Heart left ventricle (tissue), 16 donors: ENCODE data around the gene FGF9. TPM values are rescaled to one million over a fixed set of nuclear protein-coding genes. Genes with fewer than 3 reads are reported as not detected.

Source experiments
- ATAC-seq, 4 donors: fragments of 200-7000 bp; cut with Tn5 transposase; one replicate each; pipeline ENCODE4 v1.9.1; 2020 to 2022; ENCODE audit warnings: moderate library complexity in 4 of 4, mild to moderate bottlenecking in 3 of 4, moderate number of reproducible peaks in 1 of 4
- DNase-seq, 5 donors: peaks; one replicate each; pipeline ENCODE4 v3.0.0-alpha.2; 2020
- H3K27ac ChIP-seq, 12 donors: fragments of 200-600 bp; sonication (generic) in 4 of 12; one replicate each; pipeline versions ENCODE4 v1.5.0 to v1.8.0; 2016 to 2022; ENCODE audit warnings: mild to moderate bottlenecking in 2 of 12
- H3K27me3 ChIP-seq, 9 donors: fragments of 200-600 bp; sonication (generic) in 2 of 9; one replicate each; pipeline versions ENCODE4 v1.5.1 to v1.8.0; 2016 to 2022; ENCODE audit warnings: mild to moderate bottlenecking in 3 of 9
- H3K36me3 ChIP-seq, 9 donors: fragments of 200-600 bp; sonication (generic) in 2 of 9; one replicate each; pipeline versions ENCODE4 v1.5.0 to v1.8.0; 2018 to 2022; ENCODE audit warnings: mild to moderate bottlenecking in 2 of 9
- H3K4me1 ChIP-seq, 12 donors: fragments of 200-600 bp; sonication (generic) in 4 of 12; one replicate each; pipeline versions ENCODE4 v1.5.0 to v1.8.0; 2016 to 2022; ENCODE audit warnings: mild to moderate bottlenecking in 3 of 12
- H3K4me3 ChIP-seq, 12 donors: fragments of 200-600 bp; sonication (generic) in 4 of 12; one replicate each; pipeline versions ENCODE4 v1.5.0 to v1.8.0; 2017 to 2022; ENCODE audit warnings: mild to moderate bottlenecking in 9 of 12, moderate library complexity in 4 of 12
- H3K9me3 ChIP-seq, 12 donors: fragments of 200-600 bp; sonication (generic) in 4 of 12; one replicate each; pipeline versions ENCODE4 v1.5.0 to v1.8.0; 2016 to 2022; ENCODE audit warnings: mild to moderate bottlenecking in 1 of 12
- CTCF ChIP-seq, 12 donors: fragments of 200-600 bp; sonication (generic) in 4 of 12; IDR thresholded peaks; one replicate each; pipeline versions ENCODE4 v1.5.0 to v1.8.0; 2018 to 2022; ENCODE audit warnings: antibody characterized with exemption in 12 of 12, mild to moderate bottlenecking in 5 of 12
- POLR2A ChIP-seq, 2 donors: fragments of 450-650 bp; IDR thresholded peaks; one replicate each; pipeline ENCODE4 v1.6.1; 2017; ENCODE audit warnings: antibody characterized with exemption in 2 of 2, mild to moderate bottlenecking in 2 of 2, moderate library complexity in 2 of 2
- WGBS, 4 donors: extraction: QIAGEN DNeasy Blood & Tissue Kit in 2 of 4; methylation state at CpG; one replicate each; pipeline versions ENCODE4 v1.1.5 to v1.1.7; 2013 to 2018; 5-methylcytosine and 5-hydroxymethylcytosine counted together
- intact Hi-C, 10 donors: fragments of 100-400 bp; cut with DNase I; formaldehyde crosslinking; loops; one replicate each; pipeline versions ENCODE4 v1.11.1 to v1.14.2; 2022
- polyA plus RNA-seq, 2 donors: library from polyadenylated mRNA; stranded (reverse); fragments of 200-250 nt; gene quantifications; one replicate each; pipeline ENCODE4 v1.2.3, GENCODE V29; 2013
- total RNA-seq, 9 donors: library from RNA; depleted of rRNA in 2 of 9; stranded (reverse); fragments of >200 nt in 2 of 9; fragmentation: NEBNext Ultra II Directional in 3 of 9; extraction: Animal tissue kit (Norgen Biotek cat#: 25700) in 3 of 9; gene quantifications; one replicate each; pipeline versions ENCODE4 v1.1.0 to v1.2.4, GENCODE V29; 2016 to 2023
- donor health status: ischemic (EF 13 %, LVEDD 7.1; RV severe dilation, severe dysfunction).
- donor health status: healthy with polysubstance abuse.
- donor health status: DM: no; HTN: yes; CAD: no.
- donor health status: DM: no; HTN: no; CAD: no.
- donor health status: ischemic (EF 25% LVEDD 6.9; RV normal size, moderate dysfunction).
- donor health status: ischemic (EF 25% LVEDD 5.7; RV mildly dilated, moderate dysfunction).
- donor health status: healthy.
- donor health status: DM: yes; HTN: yes; CAD: no.
- donor health status: ischemic (EF 35%, LVEDD 5.7; RV mildly dilated, moderate dysfunction).
- donor health status: nonischemic (EF 11% LVEDD 7.7; RV severe dilation, severe dysfunction).
- donor health status: DM: yes; HTN: yes; CAD: no.
- donor health status: PGD.
- donor health status: ischemic (EF 29% LVEDD 5.4; RV normal size, mild dysfunction).
- donor health status: nonischemic (EF 23%, LVEDD 6.1; RV moderate dilation, normal function).

Gene FGF9
- total and polyA plus RNA-seq, 11 donors: 1.7 to 12.5 (median 7.6) TPM

GRCh38 chr13:21671620-21672286, 880 bp downstream of the FGF9 start:
- Histone ChIP-seq H3K4me1 (peaks cover 0 to 65% (median 33%) of the 10 kb centered on the region in 12 donors), H3K9me3 (no peaks in the 10 kb centered on the region), H3K36me3 (no peaks in the 10 kb centered on the region), H3K4me3 (peak overlapping the region; percentile 46 to 85 (median 66)), H3K27ac (peak overlapping the region in 4 of 12 donors; percentile 51 to 77 (median 68)), H3K27me3 (peaks cover 7 to 86% (median 31%) of the 10 kb centered on the region in 9 donors)
- DNase-seq (no peak), ATAC-seq (no peak)
- intact Hi-C loops: loop anchor here in 3 of 10 donors (5.0 to 10.0 kb wide), 3 partner anchors 66 to 753 kb away; no protein-coding TSS in a partner anchor
- WGBS, 4 donors: 0 to 2% (median 1%) methylated on average over 13 to 15 of the region's 15 CpGs
- TF ChIP-seq POLR2A (IDR thresholded peaks at IDR 0.05) (no peak), CTCF (IDR thresholded peaks at IDR 0.05) (no peak)

GRCh38 chr13:21672287-21672680, 1.4 kb downstream of the FGF9 start:
- 2 to 6% (median 3%) methylated on average over 4 of the region's 4 CpGs for WGBS, 4 donors

GRCh38 chr13:21672796-21673538, 2.1 kb downstream of the FGF9 start:
- H3K27ac ChIP-seq: peak overlapping the region in 11 of 12 donors; percentile 78 to 94 (median 83)
- 7 to 11% (median 9%) methylated on average over 24 of the region's 24 CpGs for WGBS, 4 donors
- H3K4me1 ChIP-seq: peaks cover 0 to 68% (median 33%) of the 10 kb centered on the region in 12 donors

More at GRCh38 chr13:21672287-21672680, 1.4 kb downstream of the FGF9 start:
- ATAC-seq (no peak), DNase-seq (no peak)
- Histone ChIP-seq H3K4me1 (peaks cover 0 to 68% (median 33%) of the 10 kb centered on the region in 12 donors), H3K36me3 (no peaks in the 10 kb centered on the region), H3K27ac (peak overlapping the region in 3 of 12 donors; percentile 67 to 94 (median 68)), H3K4me3 (peak overlapping the region; percentile 46 to 85 (median 66)), H3K27me3 (peaks cover 7 to 87% (median 31%) of the 10 kb centered on the region in 9 donors), H3K9me3 (no peaks in the 10 kb centered on the region)
- intact Hi-C loops: loop anchor here in 3 of 10 donors (5.0 to 10.0 kb wide), 3 partner anchors 65 to 753 kb away; no protein-coding TSS in a partner anchor
- TF ChIP-seq POLR2A (IDR thresholded peaks at IDR 0.05) (no peak), CTCF (IDR thresholded peaks at IDR 0.05) (no peak)

More at GRCh38 chr13:21672796-21673538, 2.1 kb downstream of the FGF9 start:
- intact Hi-C loops: loop anchor here in 3 of 10 donors (5.0 to 10.0 kb wide), 3 partner anchors 64 to 752 kb away; no protein-coding TSS in a partner anchor
- H3K27me3 ChIP-seq: peaks cover 6 to 83% (median 31%) of the 10 kb centered on the region in 9 donors
- ATAC-seq: no peak
- peak overlapping the region; percentile 44 to 85 (median 66) for H3K4me3 ChIP-seq
- no peaks in the 10 kb centered on the region for H3K36me3 ChIP-seq
- TF ChIP-seq POLR2A (IDR thresholded peaks at IDR 0.05) (no peak), CTCF (IDR thresholded peaks at IDR 0.05) (no peak)
- no peaks in the 10 kb centered on the region for H3K9me3 ChIP-seq
- DNase-seq: no peak
